Inflammatory macrophage treated with lipopolysaccharide for 4 hours (primary cell): ENCODE measurements around the gene CCDC149.

Source experiments
- DNase-seq: peaks from one replicate; pipeline ENCODE4 v3.0.0-alpha.2; 2020

CCDC149 gene

GRCh38 chr4:24772061-24772705 lies 140.7 kb downstream of the CCDC149 start:
- no peak for DNase-seq

DNA sequence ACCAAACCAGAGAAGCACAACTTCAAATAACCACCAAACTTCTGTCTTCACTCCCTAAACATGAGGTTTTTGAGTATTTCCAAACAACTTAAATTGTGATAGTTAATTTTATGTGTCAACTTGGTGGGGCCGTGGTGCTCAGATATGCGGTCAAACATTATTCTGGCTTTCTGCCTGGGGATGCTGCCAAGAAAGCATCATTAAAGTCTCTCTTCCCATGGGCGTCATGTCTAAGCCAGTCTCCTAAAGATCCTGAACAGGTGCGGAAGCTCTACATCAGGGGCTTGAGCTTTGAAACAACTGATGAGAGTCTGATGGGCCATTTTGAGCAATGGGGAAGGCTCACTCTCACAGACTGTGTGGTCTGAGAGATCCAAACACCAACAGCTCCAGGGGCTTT lies 141.6 kb downstream of the CCDC149 start:
- no peak for DNase-seq

DNA sequence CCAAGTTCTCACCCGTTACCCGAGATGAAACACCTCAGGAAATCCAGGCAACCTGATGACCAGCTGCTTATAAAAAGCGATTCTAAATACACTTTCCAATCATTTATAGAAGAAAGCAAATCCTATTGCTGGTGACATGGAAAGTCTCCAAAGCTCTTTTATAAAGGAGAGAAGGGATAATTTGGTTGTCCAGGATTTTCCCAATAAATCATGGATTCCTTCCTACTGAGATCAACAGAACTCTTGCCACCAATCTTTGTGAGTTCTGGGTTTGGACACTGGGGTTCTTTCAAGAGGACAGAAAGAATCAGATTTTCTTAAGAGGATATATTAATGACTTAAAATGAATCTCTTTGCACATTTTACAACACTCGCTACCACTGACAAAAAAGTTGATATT lies 142.2 kb downstream of the CCDC149 start:
- no peak for DNase-seq

DNA sequence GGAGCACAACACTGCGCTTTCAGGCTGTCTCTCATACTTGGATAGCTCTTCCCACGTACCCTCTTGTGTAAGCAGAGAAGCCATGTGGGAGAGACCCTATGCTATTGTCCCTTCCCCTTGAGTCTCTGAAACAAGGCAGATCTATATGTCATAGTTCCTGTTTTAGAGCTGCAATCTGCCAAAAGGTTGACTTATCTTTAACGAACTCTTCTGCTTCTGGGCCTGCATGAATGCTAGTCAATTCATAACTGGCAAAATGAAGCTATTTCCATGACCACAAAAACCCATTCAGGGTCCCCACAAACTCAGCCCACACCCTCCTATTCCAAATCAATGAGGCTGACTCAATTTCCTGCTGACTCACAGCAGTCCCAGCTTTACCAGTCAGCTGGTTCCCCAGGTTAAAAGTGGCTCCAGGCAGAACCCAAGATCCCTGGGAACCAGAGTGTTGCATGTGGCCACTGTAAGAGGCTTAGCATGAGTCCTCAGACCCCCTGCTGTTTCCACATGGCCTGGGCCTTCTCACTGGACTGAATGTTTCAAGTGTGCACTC lies 142.7 kb downstream of the CCDC149 start:
- DNase-seq = peak; percentile 69

- DNase-seq = no peak
Measured at GRCh38 chr4:24769571-24769970, 143.3 kb downstream of the CCDC149 start.

DNA sequence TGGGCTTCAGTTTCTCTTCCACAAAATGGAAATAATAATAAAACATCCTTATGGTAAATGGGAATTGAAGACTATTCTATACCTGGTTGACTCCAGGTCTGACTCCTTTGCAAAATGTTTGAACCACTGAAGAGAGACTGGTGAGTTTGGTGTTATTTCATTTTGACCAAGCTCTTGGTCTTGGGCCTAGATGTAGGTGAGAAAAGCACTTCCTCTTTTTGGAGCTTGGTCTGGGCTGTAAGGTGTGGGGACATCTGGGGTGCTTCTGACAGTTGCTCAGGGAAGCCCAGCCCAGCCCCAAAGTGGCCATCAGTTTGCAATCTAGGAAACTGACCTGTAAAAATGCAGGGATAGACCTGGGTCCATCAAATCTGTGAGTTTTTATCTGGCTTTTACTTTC lies 144.2 kb downstream of the CCDC149 start:
- DNase-seq = no peak

DNA sequence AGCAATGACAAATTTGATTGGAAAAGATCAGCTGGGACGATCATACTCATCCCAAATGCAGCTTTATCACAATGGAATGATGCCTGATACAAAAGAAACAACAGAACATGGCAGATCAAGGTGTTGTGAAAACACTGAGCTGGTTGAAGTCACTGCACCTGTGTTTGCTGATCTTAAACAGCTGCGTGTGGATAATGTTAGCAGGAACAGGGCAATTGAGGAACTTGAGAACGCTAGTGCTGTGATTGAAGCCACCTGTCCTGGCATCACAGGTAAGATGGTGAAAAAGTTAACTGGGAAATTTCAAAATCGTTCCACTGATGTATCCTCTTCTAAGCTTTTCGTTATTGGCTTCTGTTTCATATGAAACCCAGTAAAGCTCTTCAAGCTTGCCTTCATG lies 144.8 kb downstream of the CCDC149 start:
- DNase-seq = no peak

- no peak for DNase-seq
Measured at GRCh38 chr4:24765376-24765988, 147.4 kb downstream of the CCDC149 start.

- DNase-seq = peak; percentile 34
Measured at GRCh38 chr4:24764345-24764744, 148.5 kb downstream of the CCDC149 start.

- no peak for DNase-seq
Measured at GRCh38 chr4:24763631-24764297, 149.1 kb downstream of the CCDC149 start.
